B cell (primary cell): ENCODE measurements around the gene LRP2. TPM values are rescaled to one million over a fixed set of nuclear protein-coding genes. Genes with fewer than 3 reads are reported as not detected.

Source experiments
- ATAC-seq: fragments of 200-7000 bp; cut with Tn5 transposase; one replicate; pipeline ENCODE4 v1.10.0; 2021; ENCODE audit warnings: low read depth, mild to moderate bottlenecking, moderate number of reproducible peaks, moderate library complexity
- CTCF ChIA-PET: fragments of 350-600 bp; sonication (Branson Sonifier 250); formaldehyde crosslinking; loops from one replicate; lab custom pipeline; 2021; ENCODE audit warnings: antibody characterized with exemption, inconsistent platforms; lab: Charles Lee
- POLR2A ChIA-PET: fragments of 350-600 bp; sonication (Branson Sonifier 250); formaldehyde crosslinking; loops from one replicate; lab custom pipeline; 2021; ENCODE audit warnings: antibody characterized with exemption; lab: Charles Lee
- DNase-seq: peaks from one replicate; pipeline ENCODE4 v3.0.0; 2013
- H2AFZ ChIP-seq: 2 replicates; pipeline ENCODE4 v1.6.1; 2012; ENCODE audit warnings: mild to moderate bottlenecking, low read depth, low read length; ENCODE audit not compliant: insufficient read depth, poor library complexity, severe bottlenecking
- H3K27ac ChIP-seq, 2 donors: 1 replicate in 1 of 2; 2 replicates in 1 of 2; pipeline ENCODE4 v1.5.1; 2012 to 2013; ENCODE audit warnings: low read length in 2 of 2, mild to moderate bottlenecking in 2 of 2, moderate library complexity in 1 of 2
- H3K27me3 ChIP-seq, 4 experiments: fragments of 200-600 bp in 1 of 4; sonication (generic) in 1 of 4; replicated peaks in 1 of 4; 1 replicate in 2 of 4; 2 replicates in 2 of 4; pipeline versions ENCODE4 v1.6.1 to v1.7.0; 2013 to 2016; ENCODE audit warnings: low read length in 3 of 4, mild to moderate bottlenecking in 2 of 4, mixed read lengths in 1 of 4, moderate library complexity in 1 of 4; ENCODE audit not compliant: insufficient read depth in 4 of 4, control insufficient read depth in 3 of 4; ENCODE audit errors: control extremely low read depth in 1 of 4
- H3K36me3 ChIP-seq, 2 experiments: replicated peaks in 1 of 2; 1 replicate in 1 of 2; 2 replicates in 1 of 2; pipeline versions ENCODE4 v1.6.1 to v1.7.1; 2013; ENCODE audit warnings: low read length in 1 of 2; ENCODE audit not compliant: insufficient read depth in 2 of 2, control insufficient read depth in 1 of 2; ENCODE audit errors: control extremely low read depth in 1 of 2, extremely low read depth in 1 of 2
- H3K4me1 ChIP-seq, 2 donors: fragments of 200-600 bp in 1 of 2; sonication (generic) in 1 of 2; 1 replicate in 1 of 2; 2 replicates in 1 of 2; pipeline versions ENCODE4 v1.5.1 to v1.6.1; 2013 to 2017; ENCODE audit warnings: low read length in 2 of 2; ENCODE audit not compliant: control insufficient read depth in 2 of 2, insufficient read depth in 2 of 2
- H3K4me2 ChIP-seq: replicated peaks from 2 replicates; pipeline ENCODE3; 2012; ENCODE audit warnings: mild to moderate bottlenecking, low read depth, low read length; ENCODE audit not compliant: poor library complexity, severe bottlenecking
- H3K4me3 ChIP-seq, 5 experiments: fragments of 200-600 bp in 1 of 5; sonication (generic) in 1 of 5; 1 replicate in 3 of 5; 2 replicates in 2 of 5; pipeline versions ENCODE4 v1.5.1 to v1.7.0; 2011 to 2016; ENCODE audit warnings: low read length in 4 of 5, mild to moderate bottlenecking in 4 of 5, low read depth in 2 of 5, control low read depth in 1 of 5, moderate library complexity in 1 of 5; ENCODE audit not compliant: insufficient read depth in 1 of 5; ENCODE audit errors: control extremely low read depth in 1 of 5, extremely low read depth in 1 of 5
- H3K79me2 ChIP-seq: fragments of 200-600 bp; sonication (generic); one replicate; pipeline ENCODE4 v1.6.0; 2016; ENCODE audit warnings: low read length; ENCODE audit not compliant: control insufficient read depth, insufficient read depth
- H3K9ac ChIP-seq: fragments of 200-600 bp; sonication (generic); 2 replicates; pipeline ENCODE4 v1.6.1; 2017; ENCODE audit warnings: mild to moderate bottlenecking, low read length, moderate library complexity
- H3K9me3 ChIP-seq, 3 donors: one replicate each; pipeline versions ENCODE4 v1.6.1 to v1.7.1; 2013; ENCODE audit warnings: low read length in 2 of 3; ENCODE audit not compliant: control insufficient read depth in 2 of 3, insufficient read depth in 1 of 3; ENCODE audit errors: control extremely low read depth in 1 of 3
- H4K20me1 ChIP-seq: 2 replicates; pipeline ENCODE4 v1.6.0; 2012; ENCODE audit warnings: mild to moderate bottlenecking, low read length; ENCODE audit not compliant: insufficient read depth, control insufficient read depth, poor library complexity, severe bottlenecking
- H3K27ac Mint-ChIP-seq: one replicate; pipeline ENCODE4 v1.8.0; 2021; ENCODE audit warnings: mixed read lengths
- H3K27me3 Mint-ChIP-seq: one replicate; pipeline ENCODE4 v1.8.0; 2021; ENCODE audit warnings: mixed read lengths
- H3K4me1 Mint-ChIP-seq: one replicate; pipeline ENCODE4 v1.8.0; 2021; ENCODE audit warnings: mixed read lengths
- H3K4me3 Mint-ChIP-seq: one replicate; pipeline ENCODE4 v1.8.0; 2021; ENCODE audit warnings: mixed read lengths
- H3K9me3 Mint-ChIP-seq: one replicate; pipeline ENCODE4 v1.8.0; 2022; ENCODE audit warnings: mixed read lengths; ENCODE audit not compliant: insufficient read depth
- CTCF ChIP-seq: fragments of 200-600 bp; IDR thresholded peaks from one replicate; pipeline ENCODE4 v1.8.0; 2022; ENCODE audit warnings: antibody characterized with exemption, mild to moderate bottlenecking
- EZH2 ChIP-seq: IDR thresholded peaks from 2 replicates; pipeline ENCODE4 v1.6.1; 2012; ENCODE audit warnings: borderline replicate concordance, low read depth, mild to moderate bottlenecking, moderate library complexity, low read length; ENCODE audit not compliant: insufficient read depth, poor library complexity, severe bottlenecking
- WGBS: methylation state at CpG from one replicate; pipeline ENCODE4 v1.1.5; 2013; ENCODE audit warnings: missing lambda C conversion rate; ENCODE audit not compliant: insufficient coverage; 5-methylcytosine and 5-hydroxymethylcytosine counted together
- intact Hi-C: fragments of 100-400 bp; cut with micrococcal nuclease; formaldehyde crosslinking; loops from one replicate; pipeline ENCODE4 v1.10.0; 2022
- polyA plus RNA-seq: library from polyadenylated mRNA; depleted of rRNA; stranded (reverse); fragments of >200 nt; gene quantifications from 2 replicates; pipeline ENCODE4 v1.2.3, GENCODE V29; 2012
- total RNA-seq, 2 donors: library from RNA; stranded (reverse); fragments of 120-200 nt in 1 of 2; gene quantifications; 1 replicate in 1 of 2; 2 replicates in 1 of 2; pipeline versions ENCODE4 v1.2.3 to v1.2.4, GENCODE V29; 2013 to 2022

Gene LRP2
- total and polyA plus RNA-seq, 2 donors (not counting 1 experiment from before 2014, with no cell fraction given), result not detected

DNA sequence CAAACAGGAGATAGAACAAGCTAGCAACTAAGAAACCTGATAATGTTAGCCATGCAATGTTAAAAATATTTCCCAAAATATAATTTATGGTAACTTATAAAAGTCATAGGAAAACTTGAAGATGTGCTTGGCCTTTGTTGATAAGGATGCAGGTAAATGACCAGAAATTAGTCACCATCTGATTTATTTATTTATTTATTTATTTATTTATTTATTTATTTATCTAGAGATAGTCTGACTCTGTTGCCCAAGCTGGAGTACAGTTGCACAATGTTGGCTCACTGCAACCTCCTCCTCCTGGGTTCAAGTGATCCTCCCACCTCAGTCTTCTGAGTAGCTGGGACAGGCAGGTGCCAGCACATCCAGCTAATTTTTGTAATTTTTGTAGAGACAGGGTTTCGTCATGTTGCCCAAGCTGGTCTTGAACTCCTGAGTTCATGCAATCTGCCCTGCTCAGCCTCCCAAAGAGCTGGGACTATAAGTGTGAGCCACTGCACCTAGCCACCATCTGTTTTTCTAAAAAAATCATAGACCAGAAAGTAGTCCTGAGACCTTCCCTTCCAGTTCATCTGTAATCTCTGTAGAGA is 183.4 kb downstream of the LRP2 start:
- ChIA-PET CTCF (no interaction called here), POLR2A (no interaction called here)
- H3K27me3 Mint-ChIP-seq, result peaks cover 8% of the 10 kb centered on the region
- H3K4me2 ChIP-seq, result no peak overlapping the region
- H3K27ac ChIP-seq, result no peak overlapping the region
- H3K27me3 ChIP-seq, result peaks cover 0 to 2% (median 0%) of the 10 kb centered on the region in 4 experiments
- H4K20me1 ChIP-seq, result no peaks in the 10 kb centered on the region
- H3K4me3 Mint-ChIP-seq, result no peak overlapping the region
- H3K36me3 ChIP-seq, result no peaks in the 10 kb centered on the region
- 100% methylated on average over 1 of the region's 1 CpG for WGBS
- DNase-seq (no peak), ATAC-seq (no peak)
- H3K79me2 ChIP-seq, result no peaks in the 10 kb centered on the region
- no peak overlapping the region for H3K9ac ChIP-seq
- no peak for TF ChIP-seq EZH2
- no peak for TF ChIP-seq CTCF
- no peaks in the 10 kb centered on the region for H3K9me3 Mint-ChIP-seq
- intact Hi-C loops, result no loop called here
- no peaks in the 10 kb centered on the region for H3K4me1 ChIP-seq
- no peak overlapping the region for H3K27ac Mint-ChIP-seq
- no peak overlapping the region for H2AFZ ChIP-seq
- H3K9me3 ChIP-seq, result no peaks in the 10 kb centered on the region
- H3K4me1 Mint-ChIP-seq, result no peaks in the 10 kb centered on the region
- H3K4me3 ChIP-seq, result no peak overlapping the region

DNA sequence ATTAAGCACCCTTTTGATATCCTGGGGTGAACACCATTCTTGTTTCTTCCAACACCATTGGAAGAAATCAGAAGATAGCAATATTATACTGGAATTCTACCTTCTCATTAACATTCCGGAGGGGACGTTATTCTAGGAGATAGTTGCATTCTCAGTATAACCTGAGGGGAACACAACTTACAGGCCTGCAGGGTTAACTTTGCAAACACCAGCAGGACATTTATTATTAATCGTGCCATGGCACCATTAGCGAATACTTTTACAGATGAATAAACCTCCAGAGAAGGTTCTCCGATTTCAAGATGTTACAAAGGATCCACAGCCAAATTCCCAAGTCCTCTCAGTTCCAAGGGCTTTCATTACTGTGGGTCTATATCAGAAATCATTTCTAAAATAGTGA is 184.0 kb downstream of the LRP2 start:
- Histone ChIP-seq H3K27ac (no peak overlapping the region), H3K79me2 (no peaks in the 10 kb centered on the region), H3K4me2 (no peak overlapping the region), H3K9ac (no peak overlapping the region), H2AFZ (no peak overlapping the region), H3K9me3 (no peaks in the 10 kb centered on the region), H3K36me3 (no peaks in the 10 kb centered on the region), H3K4me3 (no peak overlapping the region), H3K4me1 (no peaks in the 10 kb centered on the region), H4K20me1 (no peaks in the 10 kb centered on the region), H3K27me3 (peaks cover 0 to 2% (median 0%) of the 10 kb centered on the region in 4 experiments)
- no peak for ATAC-seq
- CTCF ChIA-PET, result no interaction called here
- intact Hi-C loops, result no loop called here
- Mint-ChIP-seq H3K9me3 (no peaks in the 10 kb centered on the region), H3K27ac (no peak overlapping the region), H3K4me3 (no peak overlapping the region), H3K27me3 (peaks cover 8% of the 10 kb centered on the region), H3K4me1 (no peaks in the 10 kb centered on the region)
- 60% methylated on average over 2 of the region's 5 CpGs for WGBS
- DNase-seq, result no peak
- POLR2A ChIA-PET, result no interaction called here
- no peak for TF ChIP-seq CTCF
- no peak for TF ChIP-seq EZH2
